GM19328 (cell line): ENCODE measurements around the gene SIPA1L3.
"Not testable (repeated sequence)": the region's sequence is repeated elsewhere in the genome, so short reads cannot be mapped to it uniquely, and the experiment has no call there.

ENCODE experiments used
- ATAC-seq: cut with Tn5 transposase; IDR thresholded peaks from one replicate; pipeline ENCODE4 v1.9.1; 2021; ENCODE audit warnings: mild to moderate bottlenecking, moderate library complexity; ENCODE audit not compliant: unreplicated experiment

Gene SIPA1L3

GRCh38 chr19:38063928-38064327 is 156.9 kb downstream of the SIPA1L3 start:
- ATAC-seq = no peak

DNA sequence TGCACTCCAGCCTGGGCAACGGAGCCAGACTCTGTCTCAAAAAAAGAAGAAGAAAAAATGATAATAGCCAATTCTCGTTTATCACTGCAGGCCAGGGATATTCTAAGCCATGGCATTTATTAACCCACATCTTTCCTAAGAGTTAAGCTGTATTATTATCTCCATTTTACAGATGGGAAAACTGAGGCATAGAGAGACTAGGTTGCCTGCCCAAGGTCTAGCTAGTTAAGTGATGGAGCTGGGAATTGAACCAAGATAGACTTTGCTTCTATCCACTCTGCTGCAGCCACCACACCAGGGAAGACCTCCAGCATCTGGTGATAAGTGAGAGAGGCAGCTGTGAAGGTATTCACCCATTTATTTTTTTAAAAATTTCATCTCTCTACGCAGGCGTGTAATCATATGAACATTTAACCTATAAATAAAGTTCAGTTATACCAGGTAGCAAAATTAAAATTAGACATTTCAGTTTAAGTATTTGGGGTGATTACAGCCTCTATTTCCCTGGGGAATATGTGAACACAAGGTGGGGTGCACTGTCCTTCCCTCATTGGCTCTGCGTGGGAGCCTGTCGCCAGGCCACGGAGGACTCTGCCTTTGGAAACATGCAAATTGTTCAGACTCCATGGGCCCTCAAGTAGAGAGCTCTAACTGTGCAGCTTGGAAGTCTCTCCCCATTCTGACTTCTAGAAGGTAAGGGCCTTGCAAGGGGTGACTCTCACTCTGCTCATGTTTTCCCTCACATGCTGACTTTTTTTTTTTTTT is 157.8 kb downstream of the SIPA1L3 start:
- no peak for ATAC-seq

GRCh38 chr19:38065775-38066174 is 158.8 kb downstream of the SIPA1L3 start:
- ATAC-seq = not testable (repeated sequence)

DNA sequence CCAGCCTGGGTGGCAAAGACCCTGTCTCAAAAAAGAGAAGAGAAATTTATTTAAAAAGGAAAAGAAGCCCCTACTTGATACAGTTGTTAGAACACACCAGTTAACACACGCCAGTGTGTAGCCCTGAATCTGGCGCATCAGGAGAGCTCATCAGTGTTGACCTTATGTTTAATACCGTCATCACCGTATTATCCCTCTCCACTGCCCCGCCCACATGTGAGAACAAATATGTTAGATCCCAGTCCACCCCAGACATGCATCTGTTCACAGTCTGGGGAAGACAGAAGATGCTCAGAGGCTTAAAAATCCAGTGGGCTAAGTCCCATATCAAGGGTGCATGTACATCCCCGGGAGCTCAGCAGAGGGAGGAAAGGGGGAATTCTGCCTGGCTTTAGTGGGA is 161.8 kb downstream of the SIPA1L3 start:
- no peak for ATAC-seq

GRCh38 chr19:38070573-38070972 is 163.6 kb downstream of the SIPA1L3 start:
- ATAC-seq = no peak

DNA sequence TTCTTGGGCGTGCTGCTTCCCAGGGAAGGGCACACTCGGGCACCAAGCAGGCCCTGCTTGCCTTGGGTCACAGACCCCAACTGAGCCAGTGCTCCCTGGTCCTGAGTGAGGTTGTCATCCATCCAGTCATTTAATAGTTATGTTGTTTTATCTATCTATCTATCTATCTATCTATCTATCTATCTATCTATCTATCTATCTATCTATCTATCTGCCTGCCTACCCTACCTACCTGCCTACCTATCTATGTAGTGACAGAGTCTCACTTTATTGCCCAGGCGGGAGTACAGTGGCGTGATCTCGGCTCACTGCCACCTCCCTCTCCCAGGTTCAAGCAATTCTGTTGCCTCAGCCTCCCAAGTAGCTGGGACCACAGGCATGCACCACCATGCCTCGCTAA is 164.0 kb downstream of the SIPA1L3 start:
- not testable (repeated sequence) for ATAC-seq

DNA sequence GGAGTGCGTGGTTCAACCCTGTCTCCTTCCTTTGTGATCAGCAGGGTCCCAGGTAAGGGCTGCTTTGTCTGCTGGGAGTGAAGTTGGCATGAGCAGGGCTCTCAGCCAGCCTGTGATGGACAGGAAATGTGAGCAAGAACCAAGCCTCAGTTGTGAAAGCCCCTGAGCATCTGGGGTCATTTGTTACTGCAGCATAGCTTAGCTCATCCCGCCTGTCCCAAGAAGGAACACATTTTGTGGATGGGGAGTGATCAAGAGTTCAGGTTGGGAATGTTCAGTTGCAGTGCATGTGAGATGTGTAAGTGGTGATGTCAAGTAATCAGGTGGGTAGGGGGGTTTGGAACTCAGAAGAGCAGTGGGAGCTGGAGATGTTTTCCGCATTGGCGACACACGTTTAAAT is 164.6 kb downstream of the SIPA1L3 start:
- ATAC-seq = no peak

DNA sequence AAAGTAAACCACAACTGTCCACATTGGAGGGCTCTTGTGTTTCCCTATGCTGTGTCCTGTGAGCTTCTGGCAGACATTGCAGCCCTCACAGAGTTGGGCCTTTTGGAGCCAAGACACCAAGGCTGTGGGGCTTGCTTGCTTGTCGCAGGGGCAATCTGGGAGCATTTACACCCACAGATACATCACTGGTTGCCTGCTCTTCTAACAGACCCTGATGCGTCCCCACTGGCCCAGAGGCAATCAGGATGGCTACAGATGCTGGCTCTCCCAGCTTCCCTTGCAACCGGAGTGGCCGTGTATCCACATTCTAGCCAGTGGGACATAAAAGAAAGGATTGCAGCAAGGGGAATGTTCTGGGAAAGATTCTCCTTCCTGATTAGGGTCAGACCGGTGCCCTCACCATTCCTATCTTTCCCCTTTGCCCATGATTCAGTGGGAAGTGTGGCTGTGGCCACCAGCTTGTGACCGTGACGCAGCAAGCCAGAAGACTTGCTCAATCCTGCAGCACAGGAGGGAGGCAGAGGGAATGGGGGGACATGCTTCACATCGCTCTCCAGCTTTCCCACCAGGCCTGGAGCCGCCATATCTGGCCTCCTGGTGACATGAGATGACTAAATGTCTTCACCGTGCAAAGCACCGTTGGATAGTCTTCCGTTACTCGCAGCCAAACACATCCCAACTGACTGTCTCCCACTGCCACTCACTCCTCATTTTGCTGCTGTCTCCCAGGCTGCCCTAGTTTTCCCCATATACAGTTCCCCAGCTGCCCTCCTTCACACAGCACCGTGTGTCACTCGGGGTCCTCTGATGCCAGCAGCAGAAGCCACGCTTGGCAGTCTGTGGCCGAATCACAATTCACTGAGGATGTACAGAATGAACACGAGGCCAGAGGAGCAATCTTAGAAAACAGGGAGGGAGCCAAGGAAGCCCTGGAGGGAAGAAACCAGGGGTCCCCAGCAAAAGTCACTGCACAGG is 166.1 kb downstream of the SIPA1L3 start:
- ATAC-seq = no peak

DNA sequence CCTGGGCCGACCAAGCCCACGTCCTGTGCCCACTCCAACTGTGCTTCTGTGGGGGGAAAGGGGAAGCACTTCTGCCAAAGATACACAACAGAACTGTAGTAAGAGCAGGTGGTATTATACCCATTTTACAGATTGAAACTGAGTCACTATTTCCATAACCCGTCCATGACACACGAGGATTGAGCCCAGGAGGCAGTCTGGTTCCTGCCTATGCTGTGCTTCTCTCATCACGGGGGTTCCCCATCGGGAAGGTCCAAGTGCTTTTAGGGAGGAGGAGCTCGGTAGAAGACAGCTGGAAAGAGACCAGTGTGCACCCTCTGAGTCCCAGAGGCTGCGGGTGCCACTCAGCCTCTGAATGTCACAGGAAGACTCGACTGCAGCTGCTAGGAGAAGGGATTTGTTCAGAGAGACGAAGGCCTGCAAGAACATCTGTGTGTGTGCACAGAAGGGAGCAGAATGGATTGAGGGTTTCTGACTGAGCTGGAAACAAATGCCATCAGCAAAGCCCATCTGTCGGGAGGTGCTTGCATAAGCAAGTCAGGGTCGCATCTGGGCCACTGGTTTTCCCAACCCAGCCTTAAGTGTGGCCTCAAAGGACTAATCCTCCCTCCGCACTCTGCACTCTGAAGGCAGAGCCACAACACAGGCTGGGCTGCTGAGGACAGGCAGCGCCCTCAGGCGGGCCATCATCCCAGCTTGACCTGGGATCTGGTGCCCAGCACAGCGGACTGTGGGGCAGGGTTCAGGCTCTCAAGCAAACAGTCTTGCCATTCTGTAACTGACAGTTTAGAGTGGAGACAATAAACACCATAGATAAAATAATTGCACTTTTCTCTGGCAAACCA is 167.1 kb downstream of the SIPA1L3 start:
- ATAC-seq = no peak

DNA sequence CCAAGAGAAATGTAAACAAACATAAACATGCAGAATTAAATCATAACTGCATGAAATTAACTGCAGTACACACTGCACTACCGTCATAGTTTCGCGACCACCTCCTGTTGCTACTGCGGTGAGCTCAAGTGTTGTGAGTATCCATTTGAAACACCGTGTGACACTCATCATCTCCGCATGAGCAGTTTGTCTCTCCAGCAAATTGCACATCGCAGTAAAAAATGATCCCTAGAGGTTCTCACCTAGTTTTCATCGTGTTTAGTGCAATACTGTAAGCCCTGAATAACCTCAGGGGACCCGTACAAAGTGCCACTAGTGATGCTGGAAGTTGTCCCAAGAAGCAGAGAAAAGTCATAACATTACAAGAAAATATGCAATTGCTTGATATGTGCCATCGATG is 169.3 kb downstream of the SIPA1L3 start:
- ATAC-seq = no peak

DNA sequence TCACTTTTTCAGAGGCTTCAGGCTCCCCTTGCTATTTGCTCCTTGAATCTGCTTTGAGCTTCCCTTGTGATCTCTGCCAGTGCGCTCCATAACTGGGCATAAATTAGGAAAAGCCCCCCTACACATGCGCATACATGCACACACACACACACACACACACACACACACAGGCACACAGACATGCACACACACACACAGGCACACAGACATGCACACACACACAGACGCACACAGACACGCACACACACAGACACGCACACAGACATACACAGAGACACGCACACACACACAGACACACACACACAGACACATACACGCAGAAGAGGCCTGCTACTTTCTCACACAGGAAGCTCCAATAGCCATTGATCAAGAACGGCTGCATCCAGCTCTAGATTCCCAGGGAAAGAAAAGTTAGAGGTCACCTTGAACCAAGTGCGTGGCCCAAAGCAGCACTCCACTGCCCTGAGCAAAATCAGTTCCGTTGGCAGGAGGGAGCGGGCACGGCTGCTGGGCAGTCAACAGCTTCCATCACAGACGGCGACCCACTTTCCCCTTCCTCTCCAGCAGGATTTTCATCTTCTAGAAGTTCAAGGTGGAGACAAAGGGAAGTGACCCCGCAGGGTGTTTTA is 171.4 kb downstream of the SIPA1L3 start:
- no peak for ATAC-seq

DNA sequence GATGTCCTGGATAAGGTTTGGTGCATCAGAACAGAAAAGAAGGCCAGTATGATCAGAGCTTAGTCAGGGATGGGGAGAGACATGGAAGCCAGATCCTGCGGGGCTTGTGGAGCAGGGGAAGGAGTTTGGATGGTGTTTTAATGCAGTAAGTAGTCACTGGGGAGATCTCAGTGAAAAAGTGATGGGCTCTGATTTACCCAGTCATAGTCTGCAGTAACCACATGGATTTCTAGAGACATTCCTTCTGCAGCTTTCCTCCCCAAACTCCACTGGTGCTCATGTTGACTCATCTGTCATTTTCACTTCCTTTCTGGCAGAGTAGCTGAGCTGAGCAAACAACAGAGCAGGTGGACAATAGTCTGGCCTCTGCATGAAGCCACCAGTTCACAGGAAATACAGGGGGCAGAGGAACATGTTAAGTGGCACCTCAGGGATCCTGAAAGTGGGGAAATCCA is 172.9 kb downstream of the SIPA1L3 start:
- no peak for ATAC-seq

DNA sequence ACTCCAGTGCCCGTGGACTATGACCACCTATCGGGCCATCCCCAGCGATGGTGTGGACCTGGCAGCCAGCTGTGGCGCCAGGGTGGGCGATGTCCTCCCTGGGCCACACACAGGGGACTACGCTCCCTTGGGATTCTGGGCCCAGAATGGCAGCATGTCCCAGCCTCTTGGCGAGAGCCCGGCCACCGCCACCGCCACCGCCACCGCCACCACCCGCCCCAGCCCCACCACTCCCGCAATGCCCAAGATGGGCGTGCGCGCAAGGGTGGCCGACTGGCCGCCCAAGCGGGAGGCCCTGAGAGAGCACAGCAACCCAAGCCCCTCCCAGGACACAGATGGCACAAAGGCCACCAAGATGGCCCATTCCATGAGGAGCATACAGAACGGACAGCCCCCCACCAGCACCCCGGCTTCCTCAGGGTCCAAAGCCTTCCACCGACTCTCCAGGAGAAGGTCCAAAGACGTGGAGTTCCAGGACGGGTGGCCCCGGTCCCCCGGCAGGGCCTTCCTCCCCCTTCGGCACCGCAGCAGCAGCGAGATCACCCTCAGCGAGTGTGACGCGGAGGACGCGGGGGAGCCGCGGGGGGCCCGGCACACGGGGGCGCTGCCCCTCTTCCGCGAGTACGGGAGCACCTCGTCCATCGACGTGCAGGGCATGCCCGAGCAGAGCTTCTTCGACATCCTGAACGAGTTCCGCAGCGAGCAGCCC is 174.7 kb downstream of the SIPA1L3 start:
- ATAC-seq = no peak

DNA sequence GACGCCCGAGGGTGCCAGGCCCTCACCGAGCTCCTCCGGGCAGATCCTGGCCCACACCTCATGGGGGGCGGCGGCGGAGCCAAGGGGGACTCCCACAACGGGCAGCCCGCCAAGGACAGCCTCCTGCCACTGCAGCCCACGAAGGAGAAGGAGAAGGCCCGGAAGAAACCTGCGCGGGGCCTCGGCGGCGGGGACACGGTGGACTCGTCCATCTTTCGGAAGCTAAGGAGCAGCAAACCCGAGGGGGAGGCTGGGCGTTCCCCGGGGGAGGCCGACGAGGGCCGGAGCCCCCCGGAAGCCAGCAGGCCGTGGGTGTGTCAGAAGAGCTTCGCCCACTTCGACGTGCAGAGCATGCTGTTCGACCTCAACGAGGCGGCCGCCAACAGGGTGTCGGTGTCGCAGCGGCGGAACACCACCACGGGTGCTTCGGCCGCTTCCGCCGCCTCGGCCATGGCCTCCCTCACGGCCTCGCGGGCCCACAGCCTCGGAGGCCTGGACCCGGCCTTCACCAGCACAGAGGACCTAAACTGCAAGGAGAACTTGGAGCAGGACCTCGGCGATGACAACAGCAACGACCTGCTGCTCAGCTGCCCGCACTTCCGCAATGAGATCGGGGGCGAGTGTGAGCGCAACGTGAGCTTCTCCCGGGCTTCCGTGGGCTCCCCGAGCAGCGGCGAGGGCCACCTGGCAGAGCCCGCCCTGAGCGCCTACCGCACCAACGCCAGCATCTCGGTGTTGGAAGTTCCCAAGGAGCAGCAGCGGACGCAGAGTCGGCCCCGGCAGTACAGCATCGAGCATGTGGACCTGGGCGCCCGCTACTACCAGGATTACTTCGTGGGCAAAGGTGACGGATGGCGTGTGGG is 175.5 kb downstream of the SIPA1L3 start:
- no peak for ATAC-seq

GRCh38 chr19:38084196-38084595 is 177.2 kb downstream of the SIPA1L3 start:
- no peak for ATAC-seq

GRCh38 chr19:38089440-38089839 is 182.4 kb downstream of the SIPA1L3 start:
- no peak for ATAC-seq

DNA sequence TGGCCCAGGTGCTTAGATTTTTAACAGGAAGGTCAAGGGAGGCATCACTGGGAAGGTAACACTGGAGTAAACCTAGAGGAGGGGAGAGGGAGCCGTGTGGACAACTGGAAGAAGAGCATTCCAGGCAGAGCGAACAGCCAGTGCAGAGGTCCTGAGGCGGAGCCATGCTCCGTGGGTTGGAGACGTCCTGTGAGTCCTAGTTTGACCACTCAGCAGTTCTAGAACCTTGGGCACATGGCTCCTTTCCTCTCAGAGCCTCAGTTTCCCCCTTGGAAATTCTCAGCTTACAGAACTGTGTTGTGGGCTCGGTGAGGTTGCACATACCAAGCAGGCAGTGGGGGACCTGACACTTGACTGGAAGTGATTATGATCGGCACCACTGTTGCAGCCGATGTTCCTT is 186.1 kb downstream of the SIPA1L3 start:
- ATAC-seq = no peak

- ATAC-seq = no peak
Observed at GRCh38 chr19:38093587-38093986, 186.6 kb downstream of the SIPA1L3 start.
